Activated T-cell treated with anti-CD3 and anti-CD28 coated beads, Interleukin-2, amount 50 U/mL, for 24 hours (primary cell): ENCODE results near the gene PDAP1.
"Not testable (repeated sequence)": the region's sequence is repeated elsewhere in the genome, so short reads cannot be mapped to it uniquely, and the experiment has no call there.

Source experiments
- DNase-seq: peaks from one replicate; pipeline ENCODE4 v3.0.0-alpha.2; 2020
- H3K27ac Mint-ChIP-seq: 2 replicates; pipeline ENCODE4 v1.8.0; 2020; ENCODE audit warnings: mild to moderate bottlenecking, mixed read lengths
- H3K27me3 Mint-ChIP-seq: 2 replicates; pipeline ENCODE4 v1.8.0; 2020; ENCODE audit warnings: mixed read lengths
- H3K36me3 Mint-ChIP-seq: 2 replicates; pipeline ENCODE4 v1.8.0; 2020; ENCODE audit warnings: low read depth, mixed read lengths
- H3K4me1 Mint-ChIP-seq: 2 replicates; pipeline ENCODE4 v1.8.0; 2020; ENCODE audit warnings: low read depth, mixed read lengths
- H3K4me3 Mint-ChIP-seq: 2 replicates; pipeline ENCODE4 v1.8.0; 2020; ENCODE audit warnings: mild to moderate bottlenecking, moderate library complexity, mixed read lengths
- H3K9me3 Mint-ChIP-seq: 2 replicates; pipeline ENCODE4 v1.8.0; 2020; ENCODE audit warnings: mixed read lengths

Gene PDAP1

DNA sequence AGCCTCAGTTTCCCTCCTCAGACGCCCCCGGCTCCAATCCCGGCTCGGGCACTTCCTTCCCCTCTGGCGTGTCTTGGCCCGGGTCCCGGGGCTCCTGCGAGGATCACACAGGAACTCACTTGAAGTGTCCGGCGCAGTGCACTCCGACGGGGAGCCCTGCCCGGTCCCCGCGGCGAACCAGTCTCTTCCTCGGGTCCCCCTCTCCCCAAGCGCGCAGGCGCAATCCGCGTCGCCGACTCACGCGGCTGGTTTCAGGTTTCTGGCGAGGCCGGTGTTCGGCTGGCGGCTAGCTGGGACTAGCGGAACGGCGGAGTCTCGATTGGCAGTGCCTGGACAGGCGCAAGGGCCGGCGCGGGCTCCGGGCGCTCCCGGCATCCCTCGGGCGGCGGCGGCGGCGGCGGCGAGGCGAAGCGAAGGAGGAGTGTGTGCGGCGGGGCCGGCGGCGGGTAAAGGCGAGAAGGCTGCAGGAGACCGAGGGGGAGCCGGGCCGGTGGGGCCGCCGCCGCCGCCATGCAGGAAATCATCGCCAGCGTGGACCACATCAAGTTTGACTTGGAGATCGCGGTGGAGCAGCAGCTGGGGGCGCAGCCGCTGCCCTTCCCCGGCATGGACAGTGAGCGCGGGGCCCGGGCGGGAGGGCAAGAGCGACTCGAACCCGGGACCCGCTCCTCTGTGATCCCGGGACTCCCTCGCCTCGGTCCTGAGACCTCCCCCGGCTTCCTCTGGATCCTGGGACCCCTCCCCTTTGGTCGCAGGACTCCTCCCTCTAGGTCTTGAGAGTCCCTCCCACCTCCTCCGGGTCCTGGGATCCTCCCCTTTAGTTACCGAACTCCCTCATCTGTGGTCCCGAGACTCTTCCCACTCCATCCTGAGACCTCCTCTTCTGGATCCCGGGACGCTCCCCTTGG, 30.4 kb upstream of the PDAP1 start, which contains the start of the genes CPSF4 and PTCD1:
TSS of gene CPSF4 (plus strand) at position 371 of the 908 bp plus-strand sequence. CDS start at position 511, 140 bp downstream.
TSS of gene PTCD1 (minus strand) at position 226 of the 908 bp plus-strand sequence. CDS start 3,556 bp downstream, outside the sequence.
- H3K4me3 Mint-ChIP-seq, result peak within 1 kb of the TSS; percentile 100
- no peaks in the 10 kb centered on the region for H3K9me3 Mint-ChIP-seq
- peaks cover 51% of the 10 kb centered on the region for H3K4me1 Mint-ChIP-seq
- peak; percentile 96 for DNase-seq
- no peaks in the 10 kb centered on the region for H3K27me3 Mint-ChIP-seq
- peak within 1 kb of the TSS; percentile 99 for H3K27ac Mint-ChIP-seq
- peaks cover 76% of the 10 kb centered on the region for H3K36me3 Mint-ChIP-seq

DNA sequence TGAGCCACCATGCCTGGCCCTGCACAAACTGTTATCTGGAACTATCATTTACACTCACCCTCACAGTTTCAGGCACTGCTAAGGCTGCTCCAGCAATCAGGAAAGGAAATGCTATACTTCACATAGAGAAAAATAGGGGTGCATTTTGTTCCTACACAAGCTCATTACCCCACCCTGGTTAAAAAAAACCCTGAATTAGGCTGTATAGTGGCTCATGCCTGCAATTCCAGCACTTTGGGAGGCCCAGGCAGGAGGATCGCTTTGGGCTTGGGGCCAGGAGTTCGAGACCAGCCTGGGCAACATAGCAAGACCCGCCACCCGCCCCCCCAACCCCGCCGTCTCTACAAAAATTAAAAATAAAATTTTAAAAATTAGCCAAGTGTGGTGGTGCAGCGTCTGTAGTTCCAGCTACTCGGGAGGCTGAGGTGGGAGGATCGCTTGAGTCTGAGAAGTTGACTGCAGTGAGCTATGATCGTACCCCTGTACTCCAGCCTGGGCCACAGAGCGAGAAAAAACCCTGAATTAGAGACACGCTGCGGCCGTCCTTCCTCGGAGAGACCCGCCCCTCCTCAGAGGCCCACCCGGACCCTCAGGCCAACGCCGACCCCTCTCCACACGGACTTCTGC, 29.7 kb upstream of the PDAP1 start:
- Mint-ChIP-seq H3K4me3 (peak overlapping the region; percentile 100), H3K27me3 (no peaks in the 10 kb centered on the region), H3K27ac (peak overlapping the region; percentile 99), H3K4me1 (peaks cover 48% of the 10 kb centered on the region), H3K36me3 (peaks cover 76% of the 10 kb centered on the region), H3K9me3 (no peaks in the 10 kb centered on the region)
- DNase-seq, result no peak

DNA sequence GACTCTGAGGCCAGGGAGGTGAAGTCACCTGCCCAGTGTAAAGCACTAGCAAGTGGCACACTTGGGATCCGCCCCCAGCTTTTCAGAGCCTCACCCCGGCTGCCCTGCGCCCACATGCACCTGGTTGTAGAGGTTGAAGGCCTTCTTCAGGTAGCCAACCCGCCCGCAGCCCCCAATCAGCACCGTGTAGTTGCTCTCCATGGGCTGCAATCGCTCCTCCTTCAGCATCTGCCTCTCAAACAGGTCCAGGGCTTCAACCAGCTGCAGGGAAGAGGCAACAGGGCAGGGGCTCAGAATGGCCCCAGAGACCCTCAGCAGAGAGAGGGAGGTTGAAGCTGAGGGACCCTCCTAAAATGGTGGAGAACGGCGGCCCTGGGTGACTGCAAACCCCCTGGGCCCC, 24.8 kb upstream of the PDAP1 start:
- Mint-ChIP-seq H3K36me3 (peaks cover 73% of the 10 kb centered on the region), H3K9me3 (no peaks in the 10 kb centered on the region), H3K4me3 (no peak overlapping the region), H3K27me3 (no peaks in the 10 kb centered on the region), H3K27ac (peak overlapping the region; percentile 19), H3K4me1 (peaks cover 24% of the 10 kb centered on the region)
- no peak for DNase-seq

DNA sequence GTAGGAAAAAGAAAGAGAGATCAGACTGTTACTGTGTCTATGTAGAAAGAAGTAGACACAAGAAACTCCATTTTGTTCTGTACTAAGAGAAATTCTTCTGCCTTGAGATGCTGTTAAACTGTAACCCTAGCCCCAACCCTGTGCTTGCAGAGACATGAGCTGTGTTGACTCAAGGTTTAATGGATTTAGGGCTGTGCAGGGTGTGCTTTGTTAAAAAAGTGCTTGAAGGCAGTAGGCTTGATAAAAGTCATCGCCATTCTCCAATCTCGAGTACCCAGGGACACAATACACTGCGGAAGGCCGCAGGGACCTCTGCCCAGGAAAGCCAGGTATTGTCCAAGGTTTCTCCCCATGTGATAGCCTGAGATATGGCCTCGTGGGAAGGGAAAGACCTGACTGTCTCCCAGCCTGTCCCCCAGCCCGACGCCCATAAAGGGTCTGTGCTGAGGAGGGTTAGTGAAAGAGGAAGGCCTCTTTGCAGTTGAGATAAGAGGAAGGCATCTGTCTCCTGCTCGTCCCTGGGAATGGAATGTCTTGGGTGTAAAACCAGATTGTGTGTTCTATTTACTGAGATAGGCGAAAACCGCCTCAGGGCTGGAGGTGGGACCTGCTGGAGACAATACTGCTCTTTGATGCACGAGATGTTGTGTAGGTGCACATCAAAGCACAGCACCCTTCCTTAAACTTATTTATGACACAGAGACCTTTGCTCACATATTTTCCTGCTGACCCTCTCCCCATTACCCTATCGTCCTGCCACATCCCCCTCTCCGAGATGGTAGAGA, 23.6 kb upstream of the PDAP1 start:
- not testable (repeated sequence) for H3K27ac Mint-ChIP-seq, DNase-seq

DNA sequence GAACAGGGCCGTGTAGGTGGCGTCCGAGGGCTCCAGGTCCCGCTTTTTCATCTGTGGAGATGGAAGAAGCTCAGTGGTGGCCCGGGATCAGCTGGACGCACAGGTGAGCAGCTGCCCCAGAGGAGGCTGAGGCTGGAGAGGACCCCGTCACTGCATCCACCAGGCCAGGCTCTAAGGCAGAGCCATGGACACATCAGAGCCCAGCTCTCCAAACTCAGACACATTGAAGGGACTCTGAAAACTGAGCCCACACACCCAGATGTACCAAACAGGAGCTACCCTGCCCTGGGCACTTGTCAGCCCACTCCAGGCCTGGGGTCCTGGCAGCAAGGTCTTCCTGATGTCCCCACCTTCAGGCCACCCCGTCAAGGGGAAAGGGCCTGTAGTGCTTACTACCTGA, 21.4 kb upstream of the PDAP1 start:
- peaks cover 73% of the 10 kb centered on the region for H3K36me3 Mint-ChIP-seq
- H3K4me3 Mint-ChIP-seq, result no peak overlapping the region
- DNase-seq, result no peak
- H3K4me1 Mint-ChIP-seq, result peaks cover 2% of the 10 kb centered on the region
- peak overlapping the region; percentile 59 for H3K27ac Mint-ChIP-seq
- no peaks in the 10 kb centered on the region for H3K27me3 Mint-ChIP-seq
- no peaks in the 10 kb centered on the region for H3K9me3 Mint-ChIP-seq

More for the DNA sequence above, 23.6 kb upstream of the PDAP1 start:
- H3K36me3 Mint-ChIP-seq, result peaks cover 78% of the 10 kb centered on the region
- H3K27me3 Mint-ChIP-seq, H3K9me3 Mint-ChIP-seq, H3K4me3 Mint-ChIP-seq: not testable (repeated sequence)
- peaks cover 14% of the 10 kb centered on the region for H3K4me1 Mint-ChIP-seq

DNA sequence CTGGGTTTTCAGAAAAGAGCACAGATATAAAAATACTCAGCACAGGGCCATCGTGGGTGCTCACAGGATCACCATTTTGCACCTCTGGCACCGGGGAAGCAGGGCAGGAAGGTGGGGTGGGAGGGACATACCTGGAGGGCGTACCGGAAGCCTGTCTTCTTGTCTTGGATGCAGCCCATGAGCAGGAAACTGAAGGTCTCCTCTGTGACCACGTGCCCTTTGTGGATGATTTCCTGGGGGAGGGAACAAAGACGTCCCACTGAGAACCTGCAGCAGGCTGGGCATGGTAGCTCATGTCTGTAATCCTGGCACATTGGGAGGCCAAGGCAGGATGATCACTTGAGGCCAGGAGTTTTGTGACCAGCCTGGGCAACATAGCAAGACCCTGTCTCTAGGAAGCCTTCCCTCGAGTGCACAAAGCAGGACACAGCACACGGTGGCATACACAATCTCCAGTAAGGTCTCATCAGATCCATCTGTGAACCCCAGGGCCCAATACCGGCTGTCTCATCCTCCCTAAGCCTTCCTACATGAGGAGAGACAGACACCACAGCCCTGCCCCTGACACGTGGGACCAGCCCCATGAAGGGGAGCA, 20.7 kb upstream of the PDAP1 start:
- H3K4me3 Mint-ChIP-seq, result no peak overlapping the region
- H3K27me3 Mint-ChIP-seq, result no peaks in the 10 kb centered on the region
- peak overlapping the region; percentile 44 for H3K27ac Mint-ChIP-seq
- no peaks in the 10 kb centered on the region for H3K9me3 Mint-ChIP-seq
- DNase-seq, result no peak
- peaks cover 73% of the 10 kb centered on the region for H3K36me3 Mint-ChIP-seq
- H3K4me1 Mint-ChIP-seq, result peaks cover 2% of the 10 kb centered on the region

DNA sequence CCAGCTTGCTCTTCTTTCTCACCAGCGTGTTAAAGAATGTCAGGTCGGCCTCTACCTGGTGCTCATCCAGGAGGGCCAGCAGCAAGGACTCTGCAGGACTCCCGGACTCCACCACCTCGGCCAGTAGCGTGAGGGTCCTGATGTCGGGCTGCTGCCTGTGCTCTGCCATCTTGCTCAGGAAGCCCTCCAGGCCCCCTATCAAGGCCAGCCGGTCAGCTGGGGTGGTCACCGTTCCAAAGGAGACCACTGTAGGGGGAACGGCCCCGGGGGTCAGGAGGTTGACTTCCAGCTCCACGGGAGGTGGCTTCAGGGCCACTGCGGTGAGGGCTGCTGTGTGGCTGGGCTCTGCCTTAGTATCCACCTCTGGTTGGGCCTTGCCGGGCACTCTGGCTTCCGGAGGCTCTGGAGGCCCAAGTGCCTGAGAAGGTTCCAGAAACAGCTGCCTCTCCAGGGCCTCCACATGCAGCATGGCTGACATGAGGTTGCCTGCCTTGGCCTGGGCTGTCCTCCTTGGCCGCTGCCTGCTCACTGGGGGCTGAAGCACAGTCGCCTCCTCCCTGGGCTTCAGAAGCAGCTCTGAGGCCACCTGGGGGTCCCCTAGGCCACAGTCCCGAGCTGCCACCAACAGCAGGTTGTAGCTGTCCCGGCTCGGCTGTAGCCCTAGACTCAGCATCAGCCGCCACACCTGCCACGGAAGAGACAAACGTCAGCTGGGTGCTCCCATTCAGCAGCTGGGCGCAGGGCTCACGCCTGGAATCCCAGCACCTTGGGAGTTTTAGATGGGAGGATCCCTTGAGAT, 16.7 kb upstream of the PDAP1 start:
- Mint-ChIP-seq H3K27me3 (no peaks in the 10 kb centered on the region), H3K9me3 (no peaks in the 10 kb centered on the region), H3K27ac (no peak overlapping the region), H3K36me3 (peaks cover 73% of the 10 kb centered on the region), H3K4me1 (peaks cover 2% of the 10 kb centered on the region), H3K4me3 (no peak overlapping the region)
- DNase-seq, result no peak

DNA sequence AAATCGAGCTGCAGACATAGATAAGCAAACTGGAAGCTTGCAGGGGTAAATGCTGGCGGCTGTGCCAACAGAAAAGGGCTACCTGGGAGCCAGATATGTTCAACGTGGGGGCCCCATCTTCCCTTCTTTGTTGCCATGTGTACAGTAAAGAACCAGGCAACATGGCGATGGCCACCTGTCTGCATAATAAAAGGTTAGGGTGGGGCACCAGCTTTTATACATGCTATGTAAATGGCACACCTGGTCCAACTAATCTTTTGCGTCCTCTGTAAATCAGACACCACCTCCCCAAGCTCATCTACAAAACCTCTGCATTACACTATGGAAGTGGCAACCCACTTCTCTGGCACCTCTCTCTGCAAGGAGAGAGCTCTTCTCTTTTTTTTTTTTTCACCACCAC, 14.2 kb upstream of the PDAP1 start:
- no peaks in the 10 kb centered on the region for H3K27me3 Mint-ChIP-seq
- no peaks in the 10 kb centered on the region for H3K9me3 Mint-ChIP-seq
- no peak overlapping the region for H3K27ac Mint-ChIP-seq
- no peaks in the 10 kb centered on the region for H3K4me1 Mint-ChIP-seq
- H3K4me3 Mint-ChIP-seq, result no peak overlapping the region
- DNase-seq, result no peak
- H3K36me3 Mint-ChIP-seq, result peaks cover 78% of the 10 kb centered on the region

DNA sequence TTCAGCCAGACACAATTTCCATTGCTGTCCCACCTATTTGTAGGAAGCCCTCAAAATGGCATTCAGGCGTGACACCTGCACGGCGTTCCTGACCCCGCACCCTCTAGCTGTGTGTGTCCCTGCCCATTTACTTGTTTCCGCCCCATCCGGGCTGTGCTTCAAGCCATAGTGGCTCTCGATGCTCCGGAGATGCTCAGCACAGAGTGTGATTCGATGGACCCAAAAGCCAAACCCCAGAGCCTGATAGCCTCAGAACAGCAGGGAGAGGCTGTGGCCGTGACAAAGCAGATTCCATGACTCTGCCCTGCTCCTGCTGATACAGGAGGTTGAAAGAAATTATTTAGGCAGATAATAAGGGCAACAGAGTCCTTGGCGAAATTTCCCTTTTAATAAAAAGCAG, 13.8 kb upstream of the PDAP1 start:
- DNase-seq, result no peak
- H3K27ac Mint-ChIP-seq, result peak overlapping the region; percentile 49
- peaks cover 82% of the 10 kb centered on the region for H3K36me3 Mint-ChIP-seq
- no peaks in the 10 kb centered on the region for H3K4me1 Mint-ChIP-seq
- H3K4me3 Mint-ChIP-seq, result no peak overlapping the region
- no peaks in the 10 kb centered on the region for H3K27me3 Mint-ChIP-seq
- no peaks in the 10 kb centered on the region for H3K9me3 Mint-ChIP-seq

DNA sequence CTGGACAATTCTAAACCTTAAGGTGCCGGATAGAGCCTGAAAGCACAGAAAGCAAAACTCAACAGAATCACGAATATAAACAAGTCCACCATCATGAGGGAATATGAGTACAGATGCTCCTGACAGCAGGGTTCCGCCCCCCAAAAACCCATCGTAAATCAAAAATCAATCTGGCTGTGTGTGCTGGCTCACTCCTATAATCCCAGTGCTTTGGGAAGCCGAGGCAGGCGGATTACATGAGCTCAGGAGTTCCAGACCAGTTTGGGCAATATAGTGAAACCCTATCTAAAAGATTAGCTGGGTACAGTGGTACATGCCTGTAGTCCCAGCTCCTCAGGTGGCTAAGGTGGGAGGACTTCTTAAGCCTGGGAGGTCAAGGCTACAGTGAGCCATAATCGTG, 12.6 kb upstream of the PDAP1 start:
- Mint-ChIP-seq H3K4me3 (no peak overlapping the region), H3K4me1 (peaks cover 3% of the 10 kb centered on the region), H3K27me3 (no peaks in the 10 kb centered on the region), H3K36me3 (peaks cover 91% of the 10 kb centered on the region), H3K27ac (no peak overlapping the region), H3K9me3 (no peaks in the 10 kb centered on the region)
- DNase-seq, result no peak

DNA sequence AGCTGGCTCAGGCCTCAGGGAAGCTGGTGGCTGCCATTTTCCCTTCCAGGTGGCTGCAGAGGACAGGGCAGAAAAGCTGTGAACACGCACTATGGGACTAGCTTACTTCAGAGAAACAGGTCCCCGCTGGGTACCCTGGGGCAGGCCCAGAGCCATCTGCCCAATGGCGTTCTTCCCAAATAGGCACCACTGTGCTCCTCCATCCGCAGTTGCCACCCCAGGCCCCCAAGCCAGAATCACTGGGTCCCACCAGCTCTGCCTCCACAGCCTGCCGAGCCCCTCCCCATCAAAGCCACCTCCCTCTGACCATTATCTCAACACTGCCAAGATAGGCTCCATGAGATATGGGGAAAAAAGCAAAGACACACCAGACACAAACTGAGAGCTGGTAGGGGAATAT, 11.8 kb upstream of the PDAP1 start:
- Mint-ChIP-seq H3K27me3 (no peaks in the 10 kb centered on the region), H3K4me3 (no peak overlapping the region), H3K36me3 (peaks cover 93% of the 10 kb centered on the region), H3K9me3 (no peaks in the 10 kb centered on the region), H3K27ac (peak overlapping the region; percentile 33), H3K4me1 (peaks cover 5% of the 10 kb centered on the region)
- DNase-seq, result no peak

DNA sequence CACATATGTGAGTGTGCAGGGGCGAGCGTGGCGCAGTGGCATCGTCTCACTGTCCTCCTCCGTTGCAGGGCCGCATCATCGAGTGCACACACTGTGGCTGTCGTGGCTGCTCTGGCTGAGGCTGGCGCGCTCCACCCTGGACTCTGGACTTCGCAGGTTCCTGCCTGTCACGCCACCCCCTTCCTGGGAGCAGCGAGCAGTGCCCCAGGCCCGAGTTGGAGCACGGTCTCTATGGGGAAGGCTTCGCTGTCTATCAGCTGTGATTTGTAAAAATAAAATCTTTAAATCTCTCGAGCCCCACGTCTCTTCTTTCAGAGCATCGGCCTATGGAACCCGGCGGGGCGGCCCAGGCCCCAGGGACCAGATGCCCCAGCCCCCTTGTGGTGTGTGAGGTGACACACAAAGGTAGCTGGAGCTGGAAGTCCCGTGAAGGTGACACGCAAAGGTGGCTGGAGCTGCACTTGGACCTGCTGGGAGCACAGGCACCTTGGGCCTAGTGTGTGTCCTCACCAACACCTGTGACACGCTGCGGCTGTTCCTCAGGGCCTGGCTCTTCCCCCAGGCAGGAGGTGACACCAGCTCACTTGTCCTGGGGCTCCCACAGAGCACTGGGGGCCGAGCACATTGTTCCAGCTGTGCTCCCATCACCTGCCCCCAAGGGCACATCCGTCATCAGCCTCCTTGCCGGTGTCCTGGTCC, 11.1 kb upstream of the PDAP1 start:
- no peaks in the 10 kb centered on the region for H3K9me3 Mint-ChIP-seq
- no peaks in the 10 kb centered on the region for H3K27me3 Mint-ChIP-seq
- DNase-seq, result no peak
- H3K4me3 Mint-ChIP-seq, result no peak overlapping the region
- peak overlapping the region; percentile 33 for H3K27ac Mint-ChIP-seq
- H3K36me3 Mint-ChIP-seq, result peaks cover 93% of the 10 kb centered on the region
- peaks cover 10% of the 10 kb centered on the region for H3K4me1 Mint-ChIP-seq

DNA sequence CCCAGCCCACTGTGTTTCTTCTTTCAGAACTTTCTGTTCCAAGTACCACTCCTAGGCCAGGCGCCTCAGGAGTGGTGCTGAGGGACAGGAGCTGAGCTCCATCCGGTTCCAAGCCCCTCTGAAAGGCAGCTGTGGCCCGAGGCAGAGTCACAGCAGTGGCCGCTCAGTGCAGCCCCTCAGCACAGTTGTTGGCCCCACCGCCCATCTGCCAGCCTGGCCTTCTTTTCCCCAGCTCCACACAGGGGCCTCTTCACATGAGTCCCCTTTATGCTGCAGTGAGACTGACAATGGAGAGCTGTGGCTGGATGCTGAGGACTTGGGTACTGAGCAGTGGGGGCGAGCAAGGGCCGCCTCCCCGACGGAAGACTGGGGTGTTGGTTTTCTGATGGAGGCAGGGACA, 9.9 kb upstream of the PDAP1 start:
- peaks cover 11% of the 10 kb centered on the region for H3K4me1 Mint-ChIP-seq
- H3K4me3 Mint-ChIP-seq, result no peak overlapping the region
- H3K27ac Mint-ChIP-seq, result no peak overlapping the region
- peaks cover 91% of the 10 kb centered on the region for H3K36me3 Mint-ChIP-seq
- H3K27me3 Mint-ChIP-seq, result no peaks in the 10 kb centered on the region
- no peaks in the 10 kb centered on the region for H3K9me3 Mint-ChIP-seq
- DNase-seq, result no peak
